Parathyroid adenoma (tissue), 2 donors: Measurements from ENCODE around the gene SLC28A2.

ENCODE experiments used
- H2AFZ ChIP-seq: fragments of 300-600 bp; sonication (generic); one replicate; pipeline ENCODE4 v1.7.0; 2017; ENCODE audit warnings: antibody characterized with exemption, mild to moderate bottlenecking
- H3K27ac ChIP-seq: fragments of 300-600 bp; sonication (generic); one replicate; pipeline ENCODE4 v1.7.0; 2017
- H3K27me3 ChIP-seq: fragments of 300-600 bp; sonication (generic); one replicate; pipeline ENCODE4 v1.7.0; 2017; ENCODE audit warnings: low read length; ENCODE audit not compliant: control insufficient read depth, insufficient read depth
- H3K36me3 ChIP-seq: fragments of 300-600 bp; sonication (generic); one replicate; pipeline ENCODE4 v1.7.0; 2017; ENCODE audit warnings: low read length; ENCODE audit not compliant: control insufficient read depth, insufficient read depth
- H3K4me1 ChIP-seq: fragments of 300-600 bp; sonication (generic); one replicate; pipeline ENCODE4 v1.7.0; 2017; ENCODE audit warnings: control low read depth
- H3K4me2 ChIP-seq: fragments of 300-600 bp; sonication (generic); one replicate; pipeline ENCODE4 v1.7.0; 2017; ENCODE audit warnings: low read length
- H3K4me3 ChIP-seq: fragments of 300-600 bp; sonication (generic); one replicate; pipeline ENCODE4 v1.7.0; 2017; ENCODE audit warnings: low read depth, low read length
- H3K79me2 ChIP-seq: fragments of 300-600 bp; sonication (generic); one replicate; pipeline ENCODE4 v1.7.0; 2017; ENCODE audit warnings: control low read depth
- H3K9ac ChIP-seq: fragments of 300-600 bp; sonication (generic); one replicate; pipeline ENCODE4 v1.7.0; 2017; ENCODE audit warnings: mild to moderate bottlenecking
- H3K9me3 ChIP-seq: fragments of 300-600 bp; sonication (generic); one replicate; pipeline ENCODE4 v1.7.0; 2017; ENCODE audit warnings: low read length; ENCODE audit not compliant: control insufficient read depth
- CTCF ChIP-seq: fragments of 300-600 bp; sonication (generic); IDR thresholded peaks from one replicate; pipeline ENCODE4 v1.7.0; 2017; ENCODE audit warnings: antibody characterized with exemption, mild to moderate bottlenecking
- donor health status: primary hyperparathyroidism.

The SLC28A2 gene

GRCh38 chr15:45326280-45326679, 74.2 kb downstream of the SLC28A2 start:
- H3K4me2 ChIP-seq, result no peak overlapping the region
- no peaks in the 10 kb centered on the region for H3K36me3 ChIP-seq
- TF ChIP-seq CTCF, result no peak
- no peak overlapping the region for H3K4me3 ChIP-seq
- no peaks in the 10 kb centered on the region for H3K9me3 ChIP-seq
- no peaks in the 10 kb centered on the region for H3K4me1 ChIP-seq
- no peak overlapping the region for H3K27ac ChIP-seq
- H3K79me2 ChIP-seq, result no peaks in the 10 kb centered on the region
- H2AFZ ChIP-seq, result no peak overlapping the region
- no peak overlapping the region for H3K9ac ChIP-seq
- H3K27me3 ChIP-seq, result no peaks in the 10 kb centered on the region

- Histone ChIP-seq H3K27ac (no peak overlapping the region), H2AFZ (no peak overlapping the region), H3K9me3 (no peaks in the 10 kb centered on the region), H3K79me2 (no peaks in the 10 kb centered on the region), H3K9ac (no peak overlapping the region), H3K36me3 (no peaks in the 10 kb centered on the region), H3K4me3 (no peak overlapping the region), H3K4me2 (no peak overlapping the region), H3K27me3 (no peaks in the 10 kb centered on the region), H3K4me1 (no peaks in the 10 kb centered on the region)
- no peak for TF ChIP-seq CTCF
These were observed 74.7 kb downstream of the SLC28A2 start for GRCh38 chr15:45326741-45327140.
